Heart left ventricle (tissue), 16 donors: ENCODE measurements around the gene NAXD. TPM values are rescaled to one million over a fixed set of nuclear protein-coding genes. Genes with fewer than 3 reads are reported as not detected.
A peak's percentile ranks its signal among the peaks of the same experiment; 100 is the strongest.
"Not testable (repeated sequence)": the region's sequence is repeated elsewhere in the genome, so short reads cannot be mapped to it uniquely, and the experiment has no call there.

Experiments used
- ATAC-seq, 4 donors: fragments of 200-7000 bp; cut with Tn5 transposase; one replicate each; pipeline ENCODE4 v1.9.1; 2020 to 2022; ENCODE audit warnings: moderate library complexity in 4 of 4, mild to moderate bottlenecking in 3 of 4, moderate number of reproducible peaks in 1 of 4
- DNase-seq, 5 donors: peaks; one replicate each; pipeline ENCODE4 v3.0.0-alpha.2; 2020
- H3K27ac ChIP-seq, 12 donors: fragments of 200-600 bp; sonication (generic) in 4 of 12; one replicate each; pipeline versions ENCODE4 v1.5.0 to v1.8.0; 2016 to 2022; ENCODE audit warnings: mild to moderate bottlenecking in 2 of 12
- H3K27me3 ChIP-seq, 9 donors: fragments of 200-600 bp; sonication (generic) in 2 of 9; one replicate each; pipeline versions ENCODE4 v1.5.1 to v1.8.0; 2016 to 2022; ENCODE audit warnings: mild to moderate bottlenecking in 3 of 9
- H3K36me3 ChIP-seq, 9 donors: fragments of 200-600 bp; sonication (generic) in 2 of 9; one replicate each; pipeline versions ENCODE4 v1.5.0 to v1.8.0; 2018 to 2022; ENCODE audit warnings: mild to moderate bottlenecking in 2 of 9
- H3K4me1 ChIP-seq, 12 donors: fragments of 200-600 bp; sonication (generic) in 4 of 12; one replicate each; pipeline versions ENCODE4 v1.5.0 to v1.8.0; 2016 to 2022; ENCODE audit warnings: mild to moderate bottlenecking in 3 of 12
- H3K4me3 ChIP-seq, 12 donors: fragments of 200-600 bp; sonication (generic) in 4 of 12; one replicate each; pipeline versions ENCODE4 v1.5.0 to v1.8.0; 2017 to 2022; ENCODE audit warnings: mild to moderate bottlenecking in 9 of 12, moderate library complexity in 4 of 12
- H3K9me3 ChIP-seq, 12 donors: fragments of 200-600 bp; sonication (generic) in 4 of 12; one replicate each; pipeline versions ENCODE4 v1.5.0 to v1.8.0; 2016 to 2022; ENCODE audit warnings: mild to moderate bottlenecking in 1 of 12
- POLR2A ChIP-seq, 2 donors: fragments of 450-650 bp; IDR thresholded peaks; one replicate each; pipeline ENCODE4 v1.6.1; 2017; ENCODE audit warnings: antibody characterized with exemption in 2 of 2, mild to moderate bottlenecking in 2 of 2, moderate library complexity in 2 of 2
- WGBS, 4 donors: extraction: QIAGEN DNeasy Blood & Tissue Kit in 2 of 4; methylation state at CpG; one replicate each; pipeline versions ENCODE4 v1.1.5 to v1.1.7; 2013 to 2018; 5-methylcytosine and 5-hydroxymethylcytosine counted together
- intact Hi-C, 10 donors: fragments of 100-400 bp; cut with DNase I; formaldehyde crosslinking; loops; one replicate each; pipeline versions ENCODE4 v1.11.1 to v1.14.2; 2022
- polyA plus RNA-seq, 2 donors: library from polyadenylated mRNA; stranded (reverse); fragments of 200-250 nt; gene quantifications; one replicate each; pipeline ENCODE4 v1.2.3, GENCODE V29; 2013
- total RNA-seq, 9 donors: library from RNA; depleted of rRNA in 2 of 9; stranded (reverse); fragments of >200 nt in 2 of 9; fragmentation: NEBNext Ultra II Directional in 3 of 9; extraction: Animal tissue kit (Norgen Biotek cat#: 25700) in 3 of 9; gene quantifications; one replicate each; pipeline versions ENCODE4 v1.1.0 to v1.2.4, GENCODE V29; 2016 to 2023
- TF ChIP-seq, protein P1 (sequence below), 12 donors: fragments of 200-600 bp; sonication (generic) in 4 of 12; IDR thresholded peaks; one replicate each; pipeline versions ENCODE4 v1.5.0 to v1.8.0; 2018 to 2022; ENCODE audit warnings: antibody characterized with exemption in 12 of 12, mild to moderate bottlenecking in 5 of 12
- donor health status: ischemic (EF 13 %, LVEDD 7.1; RV severe dilation, severe dysfunction).
- donor health status: healthy with polysubstance abuse.
- donor health status: DM: no; HTN: yes; CAD: no.
- donor health status: DM: no; HTN: no; CAD: no.
- donor health status: ischemic (EF 25% LVEDD 6.9; RV normal size, moderate dysfunction).
- donor health status: ischemic (EF 25% LVEDD 5.7; RV mildly dilated, moderate dysfunction).
- donor health status: healthy.
- donor health status: DM: yes; HTN: yes; CAD: no.
- donor health status: ischemic (EF 35%, LVEDD 5.7; RV mildly dilated, moderate dysfunction).
- donor health status: nonischemic (EF 11% LVEDD 7.7; RV severe dilation, severe dysfunction).
- donor health status: DM: yes; HTN: yes; CAD: no.
- donor health status: PGD.
- donor health status: ischemic (EF 29% LVEDD 5.4; RV normal size, mild dysfunction).
- donor health status: nonischemic (EF 23%, LVEDD 6.1; RV moderate dilation, normal function).

NAXD gene
- total and polyA plus RNA-seq, 11 donors, result 19.2 to 31.4 (median 23.4) TPM

- 85 to 91% (median 90%) methylated on average over 14 of the region's 14 CpGs for WGBS, 4 donors
- peaks cover 0 to 50% (median 32%) of the 10 kb centered on the region in 9 donors for H3K36me3 ChIP-seq
- DNase-seq, result no peak
Observed at GRCh38 chr13:110653271-110653670, 37.9 kb downstream of the NAXD start.

DNA sequence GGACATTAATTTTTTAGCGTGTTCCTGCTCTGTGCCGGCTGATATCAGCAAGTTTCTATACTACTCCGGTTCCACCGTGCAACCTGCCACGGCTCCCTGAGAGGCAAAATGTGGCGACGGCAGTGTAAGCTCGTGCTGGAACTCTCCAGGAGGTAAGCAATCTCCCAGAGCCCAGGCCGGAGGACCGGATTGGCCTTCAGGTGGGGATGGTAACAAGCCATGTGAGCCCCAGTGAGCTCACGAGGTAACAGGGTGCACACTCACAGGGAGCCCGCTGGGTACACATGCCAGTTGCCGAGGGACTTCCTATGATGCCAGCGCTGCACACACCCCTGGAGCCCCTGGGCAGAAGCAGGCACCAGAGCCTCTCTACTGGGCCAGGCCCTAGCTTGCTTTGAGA is 38.5 kb downstream of the NAXD start:
- TF ChIP-seq, protein P1, sequence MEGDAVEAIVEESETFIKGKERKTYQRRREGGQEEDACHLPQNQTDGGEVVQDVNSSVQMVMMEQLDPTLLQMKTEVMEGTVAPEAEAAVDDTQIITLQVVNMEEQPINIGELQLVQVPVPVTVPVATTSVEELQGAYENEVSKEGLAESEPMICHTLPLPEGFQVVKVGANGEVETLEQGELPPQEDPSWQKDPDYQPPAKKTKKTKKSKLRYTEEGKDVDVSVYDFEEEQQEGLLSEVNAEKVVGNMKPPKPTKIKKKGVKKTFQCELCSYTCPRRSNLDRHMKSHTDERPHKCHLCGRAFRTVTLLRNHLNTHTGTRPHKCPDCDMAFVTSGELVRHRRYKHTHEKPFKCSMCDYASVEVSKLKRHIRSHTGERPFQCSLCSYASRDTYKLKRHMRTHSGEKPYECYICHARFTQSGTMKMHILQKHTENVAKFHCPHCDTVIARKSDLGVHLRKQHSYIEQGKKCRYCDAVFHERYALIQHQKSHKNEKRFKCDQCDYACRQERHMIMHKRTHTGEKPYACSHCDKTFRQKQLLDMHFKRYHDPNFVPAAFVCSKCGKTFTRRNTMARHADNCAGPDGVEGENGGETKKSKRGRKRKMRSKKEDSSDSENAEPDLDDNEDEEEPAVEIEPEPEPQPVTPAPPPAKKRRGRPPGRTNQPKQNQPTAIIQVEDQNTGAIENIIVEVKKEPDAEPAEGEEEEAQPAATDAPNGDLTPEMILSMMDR (IDR thresholded peaks at IDR 0.05), result no peak
- TF ChIP-seq POLR2A (IDR thresholded peaks at IDR 0.05), result no peak
- WGBS, 4 donors, result 95 to 97% (median 95%) methylated on average over 14 of the region's 14 CpGs
- intact Hi-C loops, result no loop called here
- H3K27me3 ChIP-seq, result no peaks in the 10 kb centered on the region
- no peak for DNase-seq
- H3K27ac ChIP-seq, result no peak overlapping the region
- peaks cover 0 to 50% (median 32%) of the 10 kb centered on the region in 9 donors for H3K36me3 ChIP-seq
- H3K9me3 ChIP-seq, result peaks cover 0 to 6% (median 0%) of the 10 kb centered on the region in 12 donors
- no peak overlapping the region for H3K4me3 ChIP-seq
- ATAC-seq, result no peak
- H3K4me1 ChIP-seq, result peaks cover 0 to 16% (median 0%) of the 10 kb centered on the region in 12 donors

More at GRCh38 chr13:110653271-110653670, 37.9 kb downstream of the NAXD start:
- Histone ChIP-seq H3K4me3 (no peak overlapping the region), H3K4me1 (peaks cover 0 to 10% (median 0%) of the 10 kb centered on the region in 12 donors), H3K27ac (no peak overlapping the region), H3K27me3 (no peaks in the 10 kb centered on the region), H3K9me3 (peaks cover 0 to 6% (median 0%) of the 10 kb centered on the region in 12 donors)
- intact Hi-C loops, result no loop called here
- ATAC-seq, result no peak
- no peak for TF ChIP-seq POLR2A (IDR thresholded peaks at IDR 0.05)
- TF ChIP-seq, protein P1 (IDR thresholded peaks at IDR 0.05), result no peak

DNA sequence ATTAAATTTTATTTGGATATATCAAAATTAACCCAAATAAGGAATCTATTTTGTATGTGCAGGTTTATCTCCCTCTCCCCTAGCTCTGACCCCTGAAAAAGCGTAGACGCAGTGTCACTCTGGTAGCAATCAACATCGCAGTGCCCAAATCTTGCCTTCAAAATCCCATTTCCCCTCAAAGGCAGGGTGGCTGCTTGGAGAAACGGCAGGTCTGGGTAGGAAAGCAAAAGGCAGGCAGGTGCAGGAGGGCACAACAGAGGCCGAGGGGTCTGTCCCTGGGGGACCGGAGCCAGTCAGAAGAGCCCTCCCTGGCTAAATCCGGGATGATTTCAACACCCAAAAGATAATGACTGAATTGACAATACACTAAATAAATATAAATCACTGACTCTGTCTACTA is 41.9 kb downstream of the NAXD start:
- no peak for TF ChIP-seq POLR2A (IDR thresholded peaks at IDR 0.05)
- TF ChIP-seq, protein P1 (IDR thresholded peaks at IDR 0.05), result no peak
- H3K4me1 ChIP-seq, result peaks cover 0 to 18% (median 0%) of the 10 kb centered on the region in 12 donors
- intact Hi-C loops, result no loop called here
- no peak for ATAC-seq
- H3K27ac ChIP-seq, result peak overlapping the region in 1 of 12 donors; percentile 66
- H3K27me3 ChIP-seq, result no peaks in the 10 kb centered on the region
- H3K9me3 ChIP-seq, result peaks cover 0 to 20% (median 0%) of the 10 kb centered on the region in 12 donors
- 95 to 97% (median 96%) methylated on average over 7 of the region's 7 CpGs for WGBS, 4 donors
- H3K36me3 ChIP-seq, result peaks cover 0 to 61% (median 25%) of the 10 kb centered on the region in 9 donors
- no peak for DNase-seq
- no peak overlapping the region for H3K4me3 ChIP-seq

DNA sequence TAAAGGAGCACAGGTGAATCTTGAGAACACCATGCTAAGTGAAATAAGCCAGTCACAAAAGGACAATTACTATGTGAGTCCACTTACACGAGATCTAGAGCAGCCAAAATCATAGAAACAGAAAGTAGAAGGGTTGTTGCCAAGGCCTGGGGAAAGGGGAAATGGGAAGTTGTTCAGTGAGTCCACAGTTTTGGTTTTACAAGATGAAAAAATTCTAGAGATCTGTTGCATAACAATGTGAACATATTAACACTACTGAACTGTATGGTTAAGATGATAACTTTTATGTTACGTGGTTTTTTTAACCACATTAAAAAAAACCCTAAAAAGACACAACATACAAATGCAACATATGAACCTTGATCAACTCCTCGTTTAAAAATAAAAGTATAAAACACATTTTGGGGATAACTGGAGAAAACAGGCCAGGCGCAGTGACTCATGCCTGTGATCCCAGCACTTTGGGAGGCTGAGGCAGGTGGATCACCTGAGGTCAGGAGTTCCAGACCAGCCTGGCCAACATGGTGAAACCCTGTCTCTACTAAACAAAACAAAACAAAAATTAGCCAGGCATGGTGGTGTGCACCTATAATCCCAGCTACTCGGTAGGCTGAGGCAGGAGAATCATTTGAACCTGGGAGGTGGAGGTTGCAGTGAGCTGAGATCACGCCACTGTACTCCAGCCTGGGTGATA is 43.0 kb downstream of the NAXD start:
- H3K27me3 ChIP-seq, H3K4me3 ChIP-seq, intact Hi-C loops, DNase-seq: not testable (repeated sequence)
- 82 to 92% (median 86%) methylated on average over 6 of the region's 6 CpGs for WGBS, 4 donors
- peaks cover 0 to 20% (median 0%) of the 10 kb centered on the region in 12 donors for H3K9me3 ChIP-seq
- peak overlapping the region in 1 of 12 donors; percentile 66 for H3K27ac ChIP-seq
- peak in 2 of 4 donors; percentile 34 to 48 for ATAC-seq
- H3K4me1 ChIP-seq, result peaks cover 0 to 20% (median 0%) of the 10 kb centered on the region in 12 donors
- peaks cover 0 to 72% (median 35%) of the 10 kb centered on the region in 9 donors for H3K36me3 ChIP-seq
